Neuronal stem cell (in vitro differentiated cells): ENCODE measurements around the gene ZNRD2.

Experiments used
- DNase-seq: peaks from one replicate; pipeline ENCODE4 v3.0.0-alpha.2; 2013; ENCODE audit warnings: low spot score
- H2AFZ ChIP-seq: one replicate; pipeline ENCODE4 v1.6.1; 2013; ENCODE audit warnings: mild to moderate bottlenecking, low read length, inconsistent platforms
- H2AK5ac ChIP-seq: 2 replicates; pipeline ENCODE4 v1.6.1; 2013; ENCODE audit warnings: low read depth, mild to moderate bottlenecking, inconsistent platforms, low read length, moderate library complexity, mixed read lengths
- H2BK120ac ChIP-seq: 2 replicates; pipeline ENCODE4 v1.6.1; 2013; ENCODE audit warnings: low read depth, mild to moderate bottlenecking, inconsistent platforms, low read length, moderate library complexity, mixed read lengths
- H2BK12ac ChIP-seq: one replicate; pipeline ENCODE4 v1.6.1; 2013; ENCODE audit warnings: low read length, inconsistent platforms
- H2BK15ac ChIP-seq: 2 replicates; pipeline ENCODE4 v1.6.1; 2013; ENCODE audit warnings: mild to moderate bottlenecking, low read length, inconsistent platforms, mixed read lengths
- H2BK5ac ChIP-seq: one replicate; pipeline ENCODE4 v1.6.1; 2013; ENCODE audit warnings: inconsistent platforms, mild to moderate bottlenecking, low read length, moderate library complexity
- H3K14ac ChIP-seq: one replicate; pipeline ENCODE4 v1.6.1; 2013; ENCODE audit warnings: low read length, inconsistent platforms
- H3K18ac ChIP-seq: 2 replicates; pipeline ENCODE4 v1.6.1; 2013; ENCODE audit warnings: low read length, inconsistent platforms
- H3K23ac ChIP-seq: 2 replicates; pipeline ENCODE4 v1.6.1; 2013; ENCODE audit warnings: low read depth, mild to moderate bottlenecking, mixed read lengths, low read length, inconsistent platforms; ENCODE audit not compliant: poor library complexity
- H3K27ac ChIP-seq: replicated peaks from 3 replicates; pipeline ENCODE4 v1.5.1; 2013; ENCODE audit warnings: low read length, inconsistent platforms
- H3K27me3 ChIP-seq, 3 experiments: 2 replicates each; pipeline ENCODE4 v1.6.1; 2013; ENCODE audit warnings: low read length in 3 of 3, mild to moderate bottlenecking in 2 of 3, inconsistent platforms in 1 of 3, low read depth in 1 of 3, mixed read lengths in 1 of 3, moderate library complexity in 1 of 3; ENCODE audit not compliant: control insufficient read depth in 3 of 3, insufficient read depth in 3 of 3
- H3K36me3 ChIP-seq, 2 donors: replicated peaks in 1 of 2; 2 replicates each; pipeline ENCODE4 v1.6.1; 2013; ENCODE audit warnings: low read length in 2 of 2; ENCODE audit not compliant: control insufficient read depth in 2 of 2, insufficient read depth in 2 of 2
- H3K4ac ChIP-seq: 2 replicates; pipeline ENCODE4 v1.6.1; 2013; ENCODE audit warnings: inconsistent platforms, mild to moderate bottlenecking, low read length, moderate library complexity
- H3K4me1 ChIP-seq, 2 donors: 1 replicate in 1 of 2; 2 replicates in 1 of 2; pipeline ENCODE4 v1.6.1; 2013; ENCODE audit warnings: low read length in 2 of 2, low read depth in 1 of 2; ENCODE audit not compliant: control insufficient read depth in 2 of 2, insufficient read depth in 1 of 2
- H3K4me2 ChIP-seq: one replicate; pipeline ENCODE4 v1.6.1; 2013; ENCODE audit warnings: mild to moderate bottlenecking, low read length, inconsistent platforms; ENCODE audit not compliant: insufficient read depth, poor library complexity, severe bottlenecking
- H3K4me3 ChIP-seq, 2 donors: 2 replicates each; pipeline ENCODE4 v1.5.1; 2013; ENCODE audit warnings: low read length in 2 of 2, mild to moderate bottlenecking in 2 of 2, inconsistent platforms in 1 of 2, moderate library complexity in 1 of 2
- H3K79me1 ChIP-seq: one replicate; pipeline ENCODE4 v1.6.1; 2013; ENCODE audit warnings: low read depth, mild to moderate bottlenecking, inconsistent platforms, low read length, moderate library complexity
- H3K9ac ChIP-seq: one replicate; pipeline ENCODE4 v1.6.1; 2013; ENCODE audit warnings: mild to moderate bottlenecking, low read depth, low read length, inconsistent platforms; ENCODE audit not compliant: poor library complexity
- H3K9me3 ChIP-seq, 2 donors: replicated peaks in 1 of 2; 2 replicates each; pipeline versions ENCODE3 to v1.6.1; 2013; ENCODE audit warnings: low read length in 2 of 2, mild to moderate bottlenecking in 2 of 2, inconsistent platforms in 1 of 2, low read depth in 1 of 2, mixed read lengths in 1 of 2, moderate library complexity in 1 of 2; ENCODE audit not compliant: control insufficient read depth in 2 of 2, insufficient read depth in 1 of 2
- H4K8ac ChIP-seq: one replicate; pipeline ENCODE4 v1.6.1; 2013; ENCODE audit warnings: low read depth, mild to moderate bottlenecking, inconsistent platforms, low read length, moderate library complexity
- H4K91ac ChIP-seq: one replicate; pipeline ENCODE4 v1.6.1; 2013; ENCODE audit warnings: low read length, low read depth, mild to moderate bottlenecking, inconsistent platforms; ENCODE audit not compliant: poor library complexity
- WGBS, 2 donors: extraction: QIAGEN DNeasy Blood & Tissue Kit; methylation state at CpG; one replicate each; pipeline ENCODE4 v1.1.7; 2013; ENCODE audit warnings: missing lambda C conversion rate in 2 of 2, mixed read lengths in 1 of 2; ENCODE audit not compliant: insufficient read length in 2 of 2, insufficient replicate concordance in 1 of 2; ENCODE audit errors: extremely low coverage in 2 of 2; 5-methylcytosine and 5-hydroxymethylcytosine counted together

Gene ZNRD2

DNA sequence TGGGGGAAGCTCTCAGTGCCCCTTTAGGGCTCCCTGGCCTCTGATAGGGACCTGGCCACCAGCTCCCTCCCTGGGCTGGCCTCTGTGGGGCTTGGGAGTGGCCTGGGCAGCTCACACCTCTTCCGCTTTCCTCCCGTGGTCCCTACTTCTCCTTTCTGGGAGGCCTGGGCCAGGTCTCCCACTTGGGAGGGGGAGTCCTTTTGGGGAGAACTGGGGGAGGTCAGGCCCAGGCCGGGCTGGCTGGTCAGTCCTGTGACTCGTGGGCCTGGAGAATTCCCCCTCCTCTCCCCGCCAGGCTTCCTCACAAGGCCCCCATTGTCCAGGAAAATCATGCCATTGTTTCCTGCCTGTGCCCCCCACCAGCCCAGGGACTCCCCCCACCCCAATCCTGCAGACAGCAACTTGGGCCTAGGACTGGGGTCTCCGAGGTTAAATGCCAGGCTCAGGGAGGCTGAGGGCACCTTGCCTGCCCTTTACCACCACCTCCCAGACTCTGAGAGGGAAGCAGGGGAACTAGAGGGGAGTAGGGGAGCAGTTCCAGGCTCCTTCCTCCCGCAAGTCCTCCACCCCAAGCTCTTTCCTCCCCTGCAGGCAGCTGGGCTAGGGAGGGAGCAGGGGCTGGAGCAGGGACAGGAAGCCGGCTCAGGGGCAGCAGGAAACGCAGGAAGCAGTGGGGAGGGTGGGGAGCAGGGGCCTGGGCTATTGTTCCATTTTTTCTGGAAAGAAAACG lies 40.9 kb downstream of the ZNRD2 start:
- Histone ChIP-seq H2BK5ac (no peak overlapping the region), H3K36me3 (peaks cover 18 to 65% of the 10 kb centered on the region in 2 donors), H2BK15ac (no peak overlapping the region), H3K4ac (peak overlapping the region; percentile 71), H3K4me1 (peaks cover 23 to 25% of the 10 kb centered on the region in 2 donors), H3K9ac (peak overlapping the region; percentile 68), H3K4me3 (peak overlapping the region in 1 of 2 donors; percentile 98), H3K27ac (no peak overlapping the region), H3K23ac (no peak overlapping the region), H3K9me3 (no peaks in the 10 kb centered on the region), H4K8ac (no peak overlapping the region), H3K14ac (no peak overlapping the region), H2AK5ac (no peak overlapping the region), H2BK120ac (no peak overlapping the region), H3K27me3 (no peaks in the 10 kb centered on the region), H3K79me1 (peaks cover 13% of the 10 kb centered on the region), H4K91ac (no peak overlapping the region), H3K18ac (peak overlapping the region; percentile 73), H3K4me2 (no peak overlapping the region), H2AFZ (no peak overlapping the region), H2BK12ac (peak overlapping the region; percentile 52)
- WGBS, 2 donors = no CpG with 5 or more reads among the region's 10 CpGs
- no peak for DNase-seq

DNA sequence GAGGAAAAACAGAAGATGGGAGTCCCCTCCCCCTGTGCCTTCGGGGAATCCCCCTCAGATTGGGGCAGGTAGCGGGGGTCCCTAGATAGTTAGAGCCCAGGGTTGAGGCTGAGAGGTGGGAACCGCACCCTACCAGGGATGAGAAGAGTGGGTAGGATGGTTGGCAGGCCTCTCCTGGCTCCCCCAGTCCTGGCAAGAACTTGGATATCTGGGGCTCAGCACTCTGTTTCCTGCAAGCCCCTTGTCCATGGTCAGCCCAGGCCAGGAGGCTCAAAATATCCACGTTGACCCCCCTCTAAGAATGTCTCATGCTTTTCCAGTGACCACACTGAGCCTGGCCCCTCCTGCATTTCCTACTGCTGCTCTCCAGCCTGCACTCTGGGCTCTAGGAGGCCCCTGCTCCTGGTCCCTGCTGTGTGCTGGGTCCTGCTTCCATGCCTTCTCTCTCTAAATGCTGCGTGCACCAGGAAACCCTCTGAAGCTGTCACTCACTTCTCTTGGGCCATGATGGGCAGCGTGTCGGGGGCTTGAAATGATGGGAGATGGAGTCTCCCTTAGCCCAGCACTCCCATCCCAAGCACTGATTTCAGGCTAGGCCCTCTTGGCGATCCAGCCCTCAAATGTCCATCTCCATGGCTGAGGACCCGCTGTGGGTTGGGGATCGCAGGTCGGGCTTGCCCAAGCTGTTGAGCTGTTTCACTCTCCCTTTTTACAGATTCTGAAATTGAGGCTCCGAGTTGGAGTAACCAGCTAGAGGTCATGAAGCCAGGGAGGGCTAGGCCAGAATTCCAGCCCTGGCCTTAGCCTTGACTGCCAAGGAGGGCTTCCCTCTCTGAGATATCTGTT lies 41.7 kb downstream of the ZNRD2 start:
- H2BK15ac ChIP-seq = no peak overlapping the region
- peak overlapping the region in 1 of 2 donors; percentile 98 for H3K4me3 ChIP-seq
- H3K9me3 ChIP-seq = no peaks in the 10 kb centered on the region
- H3K79me1 ChIP-seq = peaks cover 19% of the 10 kb centered on the region
- peaks cover 26 to 31% of the 10 kb centered on the region in 2 donors for H3K4me1 ChIP-seq
- no peak overlapping the region for H4K91ac ChIP-seq
- H4K8ac ChIP-seq = no peak overlapping the region
- no peak overlapping the region for H3K14ac ChIP-seq
- peak overlapping the region; percentile 31 for H3K4me2 ChIP-seq
- WGBS, 2 donors = no CpG with 5 or more reads among the region's 12 CpGs
- H3K4ac ChIP-seq = no peak overlapping the region
- no peak overlapping the region for H3K27ac ChIP-seq
- H3K9ac ChIP-seq = peak overlapping the region; percentile 50
- peak overlapping the region; percentile 18 for H3K23ac ChIP-seq
- H3K18ac ChIP-seq = peak overlapping the region; percentile 37
- H2AFZ ChIP-seq = no peak overlapping the region
- no peaks in the 10 kb centered on the region for H3K27me3 ChIP-seq
- DNase-seq = no peak
- H2BK12ac ChIP-seq = no peak overlapping the region
- H2BK5ac ChIP-seq = no peak overlapping the region
- H2BK120ac ChIP-seq = no peak overlapping the region
- peak overlapping the region; percentile 98 for H2AK5ac ChIP-seq
- peaks cover 18 to 63% of the 10 kb centered on the region in 2 donors for H3K36me3 ChIP-seq

DNA sequence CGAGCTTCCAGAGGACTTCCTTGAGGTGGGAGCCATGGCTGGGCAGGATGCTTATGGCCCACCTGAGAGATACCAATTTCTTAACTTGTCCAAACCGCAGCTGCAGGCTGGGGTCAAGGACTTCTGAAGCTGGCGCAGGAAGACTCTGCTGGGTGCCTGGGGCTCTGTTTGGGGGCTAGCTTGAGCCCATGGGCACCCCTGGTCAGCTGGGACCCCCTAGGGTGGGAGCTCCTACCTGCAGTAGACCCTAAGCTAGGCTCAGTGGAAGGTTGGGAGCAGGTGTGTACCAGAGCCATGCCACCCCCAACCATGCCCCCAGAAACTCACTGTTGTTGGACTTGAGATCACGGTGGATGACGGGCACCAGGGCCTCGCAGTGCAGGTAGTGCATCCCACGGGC lies 42.4 kb downstream of the ZNRD2 start:
- Histone ChIP-seq H2AFZ (no peak overlapping the region), H3K9me3 (no peaks in the 10 kb centered on the region)
- WGBS, 2 donors = no CpG with 5 or more reads among the region's 7 CpGs

More for the DNA sequence above, 42.4 kb downstream of the ZNRD2 start:
- Histone ChIP-seq H3K27me3 (no peaks in the 10 kb centered on the region), H3K4ac (peak overlapping the region; percentile 93), H3K36me3 (peaks cover 20 to 63% of the 10 kb centered on the region in 2 donors), H3K23ac (peak overlapping the region; percentile 86), H3K4me2 (no peak overlapping the region), H3K9ac (peak overlapping the region; percentile 80), H3K18ac (no peak overlapping the region), H2BK12ac (no peak overlapping the region), H2BK120ac (no peak overlapping the region), H3K4me3 (peak overlapping the region; percentile 2 to 98), H3K27ac (no peak overlapping the region), H2BK5ac (peak overlapping the region; percentile 72), H3K79me1 (peaks cover 19% of the 10 kb centered on the region), H2BK15ac (peak overlapping the region; percentile 94), H3K14ac (peak overlapping the region; percentile 31), H4K91ac (no peak overlapping the region), H2AK5ac (peak overlapping the region; percentile 98), H4K8ac (no peak overlapping the region), H3K4me1 (peaks cover 23 to 31% of the 10 kb centered on the region in 2 donors)
- no peak for DNase-seq
